OCI-LY3 (cell line): ENCODE results near the gene UFSP2.

Experiments used
- EZH2phosphoT487 ChIP-seq: fragments of 200-600 bp; shearing (Covaris generic); IDR thresholded peaks from 2 replicates; pipeline ENCODE4 v1.6.1; 2018; ENCODE audit warnings: antibody characterized with exemption, mixed run types, low read depth
- TF ChIP-seq, protein P1 (sequence below): fragments of 200-600, 300-600 bp; sonication (generic); IDR thresholded peaks from 2 replicates; pipeline ENCODE4 v1.5.1; 2014; ENCODE audit warnings: antibody characterized with exemption, low read length, low read depth

DNA sequence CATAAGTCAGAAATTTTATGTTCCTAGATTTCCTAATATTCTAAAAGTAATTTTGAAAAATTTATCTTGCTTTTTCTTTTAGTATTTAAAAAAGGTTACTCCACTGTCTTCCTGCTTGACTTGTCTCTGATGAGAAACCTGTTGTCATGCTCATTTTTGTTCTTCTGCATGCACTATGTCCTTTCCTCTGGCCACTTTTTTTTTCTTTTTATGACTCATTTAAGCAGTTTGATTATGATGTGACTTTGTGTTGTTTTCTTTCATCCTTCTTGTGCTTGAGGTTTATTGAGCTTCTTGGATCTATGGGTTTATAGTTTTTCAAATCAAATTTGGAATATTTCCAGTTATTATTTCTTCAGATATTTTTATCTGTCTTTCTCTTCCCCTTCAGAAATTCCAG, 12.0 kb upstream of the UFSP2 start:
- TF ChIP-seq, protein P1, sequence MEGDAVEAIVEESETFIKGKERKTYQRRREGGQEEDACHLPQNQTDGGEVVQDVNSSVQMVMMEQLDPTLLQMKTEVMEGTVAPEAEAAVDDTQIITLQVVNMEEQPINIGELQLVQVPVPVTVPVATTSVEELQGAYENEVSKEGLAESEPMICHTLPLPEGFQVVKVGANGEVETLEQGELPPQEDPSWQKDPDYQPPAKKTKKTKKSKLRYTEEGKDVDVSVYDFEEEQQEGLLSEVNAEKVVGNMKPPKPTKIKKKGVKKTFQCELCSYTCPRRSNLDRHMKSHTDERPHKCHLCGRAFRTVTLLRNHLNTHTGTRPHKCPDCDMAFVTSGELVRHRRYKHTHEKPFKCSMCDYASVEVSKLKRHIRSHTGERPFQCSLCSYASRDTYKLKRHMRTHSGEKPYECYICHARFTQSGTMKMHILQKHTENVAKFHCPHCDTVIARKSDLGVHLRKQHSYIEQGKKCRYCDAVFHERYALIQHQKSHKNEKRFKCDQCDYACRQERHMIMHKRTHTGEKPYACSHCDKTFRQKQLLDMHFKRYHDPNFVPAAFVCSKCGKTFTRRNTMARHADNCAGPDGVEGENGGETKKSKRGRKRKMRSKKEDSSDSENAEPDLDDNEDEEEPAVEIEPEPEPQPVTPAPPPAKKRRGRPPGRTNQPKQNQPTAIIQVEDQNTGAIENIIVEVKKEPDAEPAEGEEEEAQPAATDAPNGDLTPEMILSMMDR = no peak
- TF ChIP-seq EZH2phosphoT487 = no peak
